Measurements from ENCODE around the gene REEP3.
"Not testable (repeated sequence)": the region's sequence is repeated elsewhere in the genome, so short reads cannot be mapped to it uniquely, and the experiment has no call there.

REEP3 gene

DNA sequence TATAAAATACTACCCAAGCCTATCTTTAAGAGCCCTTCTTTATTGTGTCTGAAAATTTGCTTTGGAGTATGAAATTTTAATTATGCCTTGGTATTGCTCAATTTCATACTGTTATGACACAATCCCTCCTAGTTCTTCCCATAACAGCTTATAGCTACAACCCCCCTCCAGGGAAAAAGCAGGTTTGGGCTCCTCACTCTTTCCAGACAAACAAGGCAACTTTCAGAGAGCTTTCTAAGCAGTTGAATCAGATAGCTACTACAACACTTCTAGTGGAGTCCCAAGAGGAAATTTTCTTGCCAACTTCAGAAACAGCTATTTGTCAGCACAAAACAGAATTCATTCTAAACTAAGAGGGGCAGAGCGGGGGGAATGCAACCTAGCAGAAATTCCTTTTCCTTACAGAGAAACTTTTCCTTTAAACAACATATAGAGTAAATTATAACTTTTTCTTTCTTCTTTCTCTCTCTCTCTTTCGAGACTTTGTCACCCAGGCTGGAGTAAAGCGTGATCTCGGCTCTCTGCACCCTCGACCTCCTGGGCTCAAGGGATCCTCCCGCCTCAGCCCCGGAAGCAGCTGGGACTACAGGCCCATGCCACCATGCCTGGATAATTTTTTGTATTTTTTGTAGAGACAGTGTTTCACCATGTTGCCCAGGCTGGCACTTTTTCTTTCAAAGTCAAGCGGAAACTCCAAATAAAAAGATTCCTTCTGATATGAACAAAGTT lies 29.4 kb upstream of the REEP3 start:
- Histone ChIP-seq H3K4me3 (no peak overlapping the region), H3K9me3 (peaks cover 21% of the 10 kb centered on the region), H4K20me1 (peaks cover 59% of the 10 kb centered on the region), H3K36me3 (peaks cover 22% of the 10 kb centered on the region), H3K27ac (no peak overlapping the region), H3K4me1 (peaks cover 15% of the 10 kb centered on the region), H3K4me2 (peak overlapping the region; percentile 25), H3K9ac (no peak overlapping the region), H3K27me3 (no peaks in the 10 kb centered on the region)
- TF ChIP-seq Cebpa-rat (IDR thresholded peaks at IDR 0.05) = no peak; the same call in 1 of the 2 replicates

GRCh38 chr10:63492317-63492690 lies 28.9 kb upstream of the REEP3 start:
- Histone ChIP-seq H3K9me3 (peaks cover 21% of the 10 kb centered on the region), H4K20me1 (peaks cover 59% of the 10 kb centered on the region), H3K4me2 (peak overlapping the region; percentile 25), H3K36me3 (peaks cover 23% of the 10 kb centered on the region), H3K4me1 (peaks cover 19% of the 10 kb centered on the region)
- H3K4me3 ChIP-seq, H3K27ac ChIP-seq, H3K9ac ChIP-seq, H3K27me3 ChIP-seq: not testable (repeated sequence)

DNA sequence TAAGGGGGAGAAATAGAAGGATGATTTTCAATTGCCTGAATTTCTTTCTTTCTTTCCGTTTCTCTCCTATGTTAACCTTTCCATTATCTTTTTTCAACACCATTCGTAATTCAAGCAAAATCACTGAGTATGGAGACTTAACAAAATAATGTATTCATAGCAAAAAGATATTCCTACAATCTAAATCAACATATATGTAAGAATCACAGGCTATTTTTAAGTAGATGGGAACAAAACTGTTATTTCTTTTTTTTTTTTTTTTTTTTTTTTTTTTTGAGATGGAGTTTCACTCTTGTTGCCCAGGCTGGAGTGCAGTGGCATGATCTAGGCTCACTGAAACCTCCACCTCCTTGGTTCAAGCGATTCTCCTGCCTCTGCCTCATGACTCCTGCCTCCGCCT lies 28.2 kb upstream of the REEP3 start:
- no peak overlapping the region for H3K4me2 ChIP-seq

GRCh38 chr10:63494951-63495350 lies 26.2 kb upstream of the REEP3 start:
- H4K20me1 ChIP-seq = peaks cover 58% of the 10 kb centered on the region
- peaks cover 19% of the 10 kb centered on the region for H3K36me3 ChIP-seq
- no peak overlapping the region for H3K27ac ChIP-seq
- H3K9ac ChIP-seq = no peak overlapping the region
- no peak for TF ChIP-seq Cebpa-rat (IDR thresholded peaks at IDR 0.05)
- peaks cover 25% of the 10 kb centered on the region for H3K4me1 ChIP-seq
- H3K4me2 ChIP-seq = no peak overlapping the region
- peaks cover 16% of the 10 kb centered on the region for H3K9me3 ChIP-seq
- no peaks in the 10 kb centered on the region for H3K27me3 ChIP-seq
- H3K4me3 ChIP-seq = no peak overlapping the region

More for the DNA sequence above, 28.2 kb upstream of the REEP3 start:
- Histone ChIP-seq H3K9me3 (peaks cover 21% of the 10 kb centered on the region), H3K36me3 (peaks cover 23% of the 10 kb centered on the region), H3K9ac (no peak overlapping the region), H3K27ac (no peak overlapping the region), H3K27me3 (no peaks in the 10 kb centered on the region), H4K20me1 (peaks cover 59% of the 10 kb centered on the region), H3K4me1 (peaks cover 24% of the 10 kb centered on the region), H3K4me3 (no peak overlapping the region)
- no peak for TF ChIP-seq Cebpa-rat (IDR thresholded peaks at IDR 0.05)

- H3K9ac ChIP-seq = no peak overlapping the region
- no peaks in the 10 kb centered on the region for H3K27me3 ChIP-seq
- peaks cover 12% of the 10 kb centered on the region; the same call in 1 of the 2 replicates for H3K36me3 ChIP-seq
- peaks cover 28% of the 10 kb centered on the region for H3K4me1 ChIP-seq
- no peak overlapping the region for H3K27ac ChIP-seq
- peaks cover 62% of the 10 kb centered on the region; the same call in 1 of the 2 replicates for H4K20me1 ChIP-seq
- no peak overlapping the region for H3K4me2 ChIP-seq
- no peak for TF ChIP-seq Cebpa-rat (IDR thresholded peaks at IDR 0.05)
- H3K4me3 ChIP-seq = no peak overlapping the region
- peaks cover 12% of the 10 kb centered on the region; the same call in 1 of the 2 replicates for H3K9me3 ChIP-seq
Observed at GRCh38 chr10:63496561-63496960, 24.6 kb upstream of the REEP3 start.

DNA sequence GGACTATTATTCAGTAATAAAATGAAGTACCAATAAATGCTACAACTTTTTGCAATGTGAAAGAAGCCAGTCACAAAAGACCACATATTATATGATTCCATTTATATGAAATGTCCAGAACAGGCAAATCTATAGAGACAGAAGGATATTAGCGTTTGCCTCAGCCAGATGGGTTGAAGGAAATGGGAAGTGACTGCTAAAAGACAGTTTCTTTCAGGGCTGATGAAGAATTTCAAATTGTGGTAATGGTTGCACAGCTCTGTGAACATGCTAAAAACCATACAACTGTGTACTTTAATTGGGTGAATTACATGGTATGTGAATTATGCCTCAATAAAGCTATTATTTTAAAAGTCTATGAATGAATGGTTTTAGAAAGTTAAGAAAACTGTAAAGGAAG lies 23.9 kb upstream of the REEP3 start:
- H3K9ac ChIP-seq = no peak overlapping the region
- H3K4me2 ChIP-seq = no peak overlapping the region
- H3K27ac ChIP-seq = no peak overlapping the region
- no peak for TF ChIP-seq Cebpa-rat (IDR thresholded peaks at IDR 0.05)
- H3K4me3 ChIP-seq = no peak overlapping the region
- H3K4me1 ChIP-seq = peaks cover 21% of the 10 kb centered on the region
- peaks cover 62% of the 10 kb centered on the region; the same call in 1 of the 2 replicates for H4K20me1 ChIP-seq
- no peaks in the 10 kb centered on the region for H3K27me3 ChIP-seq
- H3K36me3 ChIP-seq = peaks cover 12% of the 10 kb centered on the region; the same call in 1 of the 2 replicates
- peaks cover 12% of the 10 kb centered on the region; the same call in 1 of the 2 replicates for H3K9me3 ChIP-seq

- H3K4me2 ChIP-seq = no peak overlapping the region
- H3K4me1 ChIP-seq = peaks cover 16% of the 10 kb centered on the region
- peaks cover 75% of the 10 kb centered on the region for H4K20me1 ChIP-seq
- TF ChIP-seq Cebpa-rat (IDR thresholded peaks at IDR 0.05) = no peak
- H3K4me3 ChIP-seq = no peak overlapping the region
- no peak overlapping the region for H3K9ac ChIP-seq
- peaks cover 12% of the 10 kb centered on the region; the same call in 1 of the 2 replicates for H3K9me3 ChIP-seq
- no peak overlapping the region for H3K27ac ChIP-seq
- H3K27me3 ChIP-seq = no peaks in the 10 kb centered on the region
- H3K36me3 ChIP-seq = peaks cover 12% of the 10 kb centered on the region; the same call in 1 of the 2 replicates
Observed at GRCh38 chr10:63498665-63499064, 22.5 kb upstream of the REEP3 start.

- H3K27ac ChIP-seq, H3K9ac ChIP-seq, H3K27me3 ChIP-seq, H3K4me3 ChIP-seq, H3K4me2 ChIP-seq: not testable (repeated sequence)
- Histone ChIP-seq H3K9me3 (peaks cover 12% of the 10 kb centered on the region; the same call in 1 of the 2 replicates), H4K20me1 (peaks cover 94% of the 10 kb centered on the region), H3K4me1 (peaks cover 16% of the 10 kb centered on the region), H3K36me3 (peaks cover 12% of the 10 kb centered on the region; the same call in 1 of the 2 replicates)
Observed at GRCh38 chr10:63500551-63500950, 20.6 kb upstream of the REEP3 start.

DNA sequence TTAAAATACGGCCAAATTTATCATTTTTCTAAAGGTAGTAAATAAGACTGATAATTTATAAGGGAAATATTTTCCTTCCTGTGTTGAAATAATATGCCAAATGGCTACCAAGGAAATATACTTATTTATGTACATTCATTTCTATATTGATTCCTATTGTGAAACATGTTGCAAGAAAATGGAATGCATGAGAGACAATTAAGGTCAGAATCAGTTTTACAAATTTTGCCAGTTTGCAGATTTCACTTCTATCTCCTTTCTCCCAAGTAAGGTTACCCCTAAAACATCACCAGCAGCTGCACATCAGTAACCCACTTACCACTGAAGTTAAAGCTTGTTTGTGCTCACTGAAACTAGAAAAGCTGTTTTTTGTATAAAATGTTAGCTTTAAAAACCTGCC lies 19.2 kb upstream of the REEP3 start:
- H3K4me2 ChIP-seq = no peak overlapping the region
- H3K9ac ChIP-seq = no peak overlapping the region
- no peaks in the 10 kb centered on the region for H3K27me3 ChIP-seq
- peaks cover 5% of the 10 kb centered on the region; the same call in 1 of the 2 replicates for H3K36me3 ChIP-seq
- no peak for TF ChIP-seq Cebpa-rat (IDR thresholded peaks at IDR 0.05)
- H3K4me1 ChIP-seq = peaks cover 15% of the 10 kb centered on the region
- H3K4me3 ChIP-seq = no peak overlapping the region
- H3K27ac ChIP-seq = no peak overlapping the region
- H3K9me3 ChIP-seq = 0 out of 2 replicates have a peak, but pooled peaks cover 6% of the 10 kb centered on the region
- peaks cover 99% of the 10 kb centered on the region for H4K20me1 ChIP-seq

DNA sequence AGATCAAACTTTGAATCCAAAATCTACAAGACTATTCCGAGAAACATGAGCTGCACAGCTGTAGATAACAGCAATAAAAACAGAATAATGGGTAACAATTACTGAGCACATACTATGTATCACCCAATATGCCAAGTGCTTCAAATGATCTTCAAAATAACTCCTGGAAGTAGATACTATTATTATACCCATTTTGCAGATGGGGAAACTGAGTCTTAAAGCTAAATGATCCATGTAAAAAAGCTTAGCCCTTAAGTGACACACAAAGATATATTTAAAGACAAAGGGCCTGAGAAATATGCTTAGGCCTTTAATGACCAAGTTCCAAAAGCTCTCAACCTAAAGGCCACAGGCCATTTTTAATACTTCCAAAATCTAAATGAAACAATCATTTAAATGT lies 18.4 kb upstream of the REEP3 start:
- H3K4me2 ChIP-seq = no peak overlapping the region
- H3K9ac ChIP-seq = no peak overlapping the region

More for the DNA sequence above, 18.4 kb upstream of the REEP3 start:
- Histone ChIP-seq H3K27me3 (no peaks in the 10 kb centered on the region), H3K27ac (no peak overlapping the region), H3K9me3 (0 out of 2 replicates have a peak, but pooled peaks cover 6% of the 10 kb centered on the region), H3K4me3 (no peak overlapping the region), H3K36me3 (peaks cover 11% of the 10 kb centered on the region; the same call in 1 of the 2 replicates), H4K20me1 (peaks cover 99% of the 10 kb centered on the region), H3K4me1 (peaks cover 7% of the 10 kb centered on the region)
- no peak for TF ChIP-seq Cebpa-rat (IDR thresholded peaks at IDR 0.05)

All from BLaER1 (cell line).